ENCODE measurements around the gene RMC1.
"Not testable (repeated sequence)": the region's sequence is repeated elsewhere in the genome, so short reads cannot be mapped to it uniquely, and the experiment has no call there.

Gene RMC1

GRCh38 chr18:23550898-23551297, 47.6 kb downstream of the RMC1 start:
- Histone ChIP-seq H3K27ac (peak overlapping the region in 18 of 21 experiments; percentile 23 to 79 (median 58)), H3K4me3 (no peak overlapping the region)

- Histone ChIP-seq H3K4me3 (no peak overlapping the region), H3K27ac (peak overlapping the region in 17 of 21 experiments; percentile 16 to 79 (median 52))
Observed at GRCh38 chr18:23551978-23552377, 48.7 kb downstream of the RMC1 start.

DNA sequence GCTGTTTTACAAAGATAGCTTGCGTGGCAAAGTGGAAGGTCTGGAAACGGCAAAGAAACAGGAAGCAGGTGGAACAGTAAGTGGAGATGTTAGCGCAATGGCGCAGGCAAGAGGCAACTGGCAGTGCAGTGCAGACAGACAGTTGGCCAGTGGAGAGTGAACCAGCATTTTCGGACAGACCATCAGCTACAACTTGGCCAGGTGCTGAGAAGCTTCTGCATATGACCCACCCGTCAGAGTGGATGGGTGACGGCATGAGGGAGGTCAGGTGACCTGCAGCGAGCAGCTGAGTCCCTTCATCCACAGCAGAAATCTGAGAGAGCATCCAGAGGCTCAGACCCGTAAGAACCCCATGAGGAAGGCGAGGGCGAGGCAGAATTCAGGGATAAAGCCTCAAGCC, 49.2 kb downstream of the RMC1 start:
- Histone ChIP-seq H3K4me3 (no peak overlapping the region), H3K27ac (peak overlapping the region in 4 of 21 experiments; percentile 47 to 72 (median 69))

GRCh38 chr18:23553887-23554286, 50.6 kb downstream of the RMC1 start:
- peak overlapping the region in 1 of 21 experiments; percentile 6 for H3K27ac ChIP-seq
- no peak overlapping the region for H3K4me3 ChIP-seq

DNA sequence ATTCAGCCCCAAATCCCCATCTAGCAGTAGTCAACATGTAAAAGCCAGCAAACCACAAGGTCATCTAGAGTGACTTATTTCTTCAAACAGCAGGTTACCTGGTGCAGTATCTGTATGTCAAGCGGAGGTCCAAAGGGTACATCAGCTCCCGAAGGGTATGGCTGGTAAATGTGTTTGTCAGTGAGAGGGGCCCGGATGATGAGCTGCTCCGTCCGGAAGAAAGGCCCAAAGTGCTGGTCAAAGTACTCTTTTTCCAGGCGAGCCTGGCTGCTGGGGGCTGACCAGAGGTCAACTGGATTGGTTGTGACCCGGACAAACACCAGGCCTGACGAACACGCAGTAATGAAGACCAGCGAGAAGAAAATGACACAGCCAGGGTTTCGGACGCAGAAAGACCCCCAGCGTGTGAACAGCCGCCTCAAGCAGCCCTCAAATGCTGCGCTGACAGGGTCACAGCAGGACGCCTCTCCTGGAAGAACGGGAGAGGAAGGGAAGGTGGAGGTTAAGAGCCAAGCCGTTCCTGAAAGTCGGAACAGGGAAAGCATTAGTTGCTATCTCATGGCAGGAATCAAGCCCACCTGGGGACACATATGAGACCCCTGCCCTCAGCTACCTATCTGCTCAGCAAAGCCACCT, 53.0 kb downstream of the RMC1 start:
- Histone ChIP-seq H3K4me3 (no peak overlapping the region), H3K27ac (no peak overlapping the region)

GRCh38 chr18:23557511-23557910, 54.2 kb downstream of the RMC1 start:
- H3K4me3 ChIP-seq, H3K27ac ChIP-seq: not testable (repeated sequence)

DNA sequence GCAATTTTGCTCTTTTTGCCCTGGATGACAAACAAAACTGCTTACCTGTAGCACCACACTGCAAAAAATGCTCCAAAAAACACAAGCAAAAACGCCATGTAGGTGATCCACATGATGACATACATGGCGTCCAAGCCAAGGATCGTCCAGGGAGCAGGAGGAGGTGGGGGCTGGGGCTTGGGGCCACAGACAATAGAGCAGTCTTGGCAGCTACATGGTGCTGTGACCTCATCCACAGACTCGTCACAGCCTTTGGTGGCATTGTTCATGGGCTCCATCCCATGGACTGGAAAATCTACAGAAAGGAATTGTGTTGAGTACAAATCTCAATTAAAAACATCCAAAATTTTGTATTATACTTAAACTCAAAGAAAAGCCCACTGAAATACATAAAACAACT, 56.9 kb downstream of the RMC1 start:
- Histone ChIP-seq H3K27ac (no peak overlapping the region), H3K4me3 (no peak overlapping the region)

GRCh38 chr18:23563377-23564043, 60.2 kb downstream of the RMC1 start:
- Histone ChIP-seq H3K4me3 (no peak overlapping the region), H3K27ac (peak overlapping the region in 1 of 21 experiments; percentile 24)

DNA sequence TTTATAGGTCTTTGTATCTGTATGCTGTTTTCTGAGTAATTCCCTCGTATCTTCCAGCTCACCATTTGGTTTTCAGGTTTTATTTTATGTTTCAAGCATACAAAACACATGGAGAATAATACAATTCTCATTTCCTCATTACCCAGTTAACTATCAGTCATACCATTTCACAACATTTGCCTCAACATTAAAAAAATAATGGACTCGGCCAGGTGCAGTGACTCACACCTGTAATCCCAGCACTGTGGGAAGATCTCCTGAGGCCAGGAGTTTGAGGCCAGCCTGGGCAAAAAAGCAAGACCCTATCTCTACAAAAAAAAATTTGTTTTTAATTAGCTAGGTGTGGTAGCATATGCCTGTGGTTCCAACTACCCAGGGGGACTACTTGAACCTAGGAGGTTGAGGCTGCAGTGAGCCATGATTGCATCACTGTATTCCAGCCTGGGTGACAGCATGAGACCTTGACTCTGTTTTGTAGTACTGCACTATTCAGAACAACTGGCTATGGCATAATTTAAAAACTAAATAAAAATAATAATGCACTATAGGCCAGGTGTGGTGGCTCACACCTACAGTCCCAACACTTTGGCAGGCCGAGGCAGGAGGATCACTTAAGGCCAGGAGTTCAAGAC, 62.7 kb downstream of the RMC1 start:
- no peak overlapping the region for H3K27ac ChIP-seq
- H3K4me3 ChIP-seq, result no peak overlapping the region

- Histone ChIP-seq H3K27ac (no peak overlapping the region), H3K4me3 (no peak overlapping the region)
Observed at GRCh38 chr18:23567671-23568070, 64.4 kb downstream of the RMC1 start.

- no peak overlapping the region for H3K4me3 ChIP-seq
- no peak overlapping the region for H3K27ac ChIP-seq
Observed at GRCh38 chr18:23568281-23569138, 65.2 kb downstream of the RMC1 start.

DNA sequence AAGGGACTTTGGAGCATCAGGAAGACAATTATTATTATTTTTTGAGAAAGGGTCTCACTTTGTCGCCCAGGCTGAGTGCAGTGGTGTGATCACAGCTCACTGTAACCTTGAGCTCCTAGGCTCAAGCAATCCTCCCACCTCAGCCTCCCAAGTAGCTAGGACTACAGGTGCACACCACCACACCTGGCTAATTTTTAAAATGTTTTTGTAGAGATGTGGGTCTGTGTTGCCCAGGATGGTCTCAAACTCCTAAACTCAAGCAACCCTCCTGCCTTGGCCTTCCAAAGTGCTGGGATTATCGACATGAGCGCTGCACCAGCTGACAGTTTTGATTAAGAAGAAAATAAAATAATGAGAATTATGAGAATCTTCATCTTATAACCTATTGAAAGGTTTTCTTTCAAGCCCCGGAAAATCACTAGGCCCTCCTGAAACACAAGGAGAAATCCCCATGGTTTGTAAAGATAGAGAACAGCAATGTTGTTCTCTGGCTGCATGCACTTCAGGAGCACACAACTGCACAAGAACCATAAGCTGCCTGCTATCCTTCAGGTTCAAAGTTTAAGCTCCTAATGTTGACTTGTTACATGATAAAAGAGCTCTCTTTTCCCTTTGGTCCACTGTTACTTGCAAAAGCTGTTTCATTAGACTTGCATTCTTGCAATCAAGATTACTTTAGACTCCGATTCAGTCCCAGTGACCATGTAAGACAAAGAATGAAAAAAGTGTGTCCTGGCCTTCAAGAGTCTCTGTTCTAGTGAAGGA, 66.2 kb downstream of the RMC1 start:
- Histone ChIP-seq H3K27ac (no peak overlapping the region), H3K4me3 (no peak overlapping the region)

- Histone ChIP-seq H3K4me3 (no peak overlapping the region), H3K27ac (peak overlapping the region in 2 of 21 experiments; percentile 64 to 90)
Observed at GRCh38 chr18:23570912-23571504, 67.7 kb downstream of the RMC1 start.

- Histone ChIP-seq H3K4me3 (no peak overlapping the region), H3K27ac (peak overlapping the region in 4 of 21 experiments; percentile 33 to 92 (median 82))
Observed at GRCh38 chr18:23572012-23572411, 68.7 kb downstream of the RMC1 start.

- peak overlapping the region in 10 of 21 experiments; percentile 5 to 92 (median 72) for H3K27ac ChIP-seq
- H3K4me3 ChIP-seq, result no peak overlapping the region
Observed at GRCh38 chr18:23572570-23572969, 69.3 kb downstream of the RMC1 start.

DNA sequence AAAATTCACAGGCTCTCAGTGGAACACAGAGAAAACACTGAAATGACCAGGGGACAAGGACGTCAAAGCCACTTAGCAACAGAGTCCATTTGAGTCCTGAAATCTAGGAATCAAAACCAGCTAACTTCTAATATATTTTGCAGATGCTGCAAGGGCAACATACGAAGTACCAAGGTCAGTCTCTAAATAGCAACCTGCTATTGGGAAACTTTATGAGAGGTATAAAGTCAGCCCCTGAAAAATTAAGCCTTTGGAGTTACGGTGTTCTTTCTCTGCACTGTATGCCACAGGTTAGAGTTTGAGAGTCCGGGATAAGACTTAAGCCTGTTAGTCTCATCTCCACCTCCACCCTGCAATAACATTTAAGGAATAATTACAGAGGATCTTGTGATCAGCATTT, 69.7 kb downstream of the RMC1 start:
- Histone ChIP-seq H3K4me3 (no peak overlapping the region), H3K27ac (peak overlapping the region in 15 of 21 experiments; percentile 5 to 92 (median 73))

DNA sequence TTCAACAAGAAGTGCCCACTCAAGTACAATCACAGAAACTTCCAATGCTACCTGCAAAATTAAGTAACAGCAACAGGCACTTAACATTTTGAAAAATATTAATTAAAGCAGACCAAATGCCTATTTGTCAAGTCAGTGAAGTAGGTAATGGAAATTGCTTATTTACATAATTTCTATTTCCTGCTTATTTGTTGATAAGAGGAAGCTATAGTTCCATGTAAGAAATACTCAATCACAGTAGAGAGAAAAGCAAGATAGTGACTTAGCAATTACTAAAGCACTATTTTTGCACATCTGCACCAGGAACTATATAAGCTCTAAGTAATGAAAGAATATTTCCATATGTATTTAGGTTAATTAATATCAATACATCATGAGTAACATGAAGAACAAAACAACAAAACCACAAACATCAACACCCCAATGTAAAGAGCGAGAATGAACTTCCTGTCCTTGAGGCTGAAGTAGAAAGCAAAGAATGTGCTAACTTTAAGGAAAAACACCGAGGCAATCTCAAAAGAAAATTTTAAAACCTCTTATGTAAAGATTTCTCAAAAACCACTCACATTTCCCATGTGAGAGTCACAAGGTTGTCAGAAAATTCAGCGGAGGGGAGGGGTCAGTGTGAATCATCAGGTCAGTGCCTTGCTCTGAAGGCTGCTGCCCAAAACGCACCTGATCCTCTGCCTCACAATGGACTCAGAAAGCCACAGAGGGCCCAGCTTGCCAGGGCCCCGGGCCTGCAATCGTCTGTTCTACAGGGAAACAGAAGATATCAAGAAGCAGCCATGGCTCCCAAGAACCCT, 70.5 kb downstream of the RMC1 start:
- peak overlapping the region in 19 of 21 experiments; percentile 15 to 92 (median 68) for H3K27ac ChIP-seq

More for the DNA sequence above, 70.5 kb downstream of the RMC1 start:
- no peak overlapping the region for H3K4me3 ChIP-seq

Data from skin epidermis (tissue), 12 donors.